GM12865 (cell line): ENCODE data around the gene DYNC1I1.

ENCODE experiments used
- DNase-seq: peaks from one replicate; pipeline ENCODE4 v3.0.0; 2010; ENCODE audit warnings: low read depth
- H3K4me3 ChIP-seq: 2 replicates; pipeline ENCODE4 v1.5.1; 2011; ENCODE audit warnings: mild to moderate bottlenecking, low read depth, low read length, control low read depth
- CTCF ChIP-seq: IDR thresholded peaks from 2 replicates; pipeline ENCODE4 v1.5.1; 2011; ENCODE audit warnings: low read length, control low read depth, low read depth, inconsistent platforms; ENCODE audit not compliant: insufficient read depth; ENCODE audit errors: missing control alignments

The DYNC1I1 gene

GRCh38 chr7:95878677-95879076 lies 106.3 kb downstream of the DYNC1I1 start:
- no peak overlapping the region for H3K4me3 ChIP-seq
- DNase-seq: no peak
- TF ChIP-seq CTCF: no peak

GRCh38 chr7:95881597-95881996 lies 109.2 kb downstream of the DYNC1I1 start:
- no peak overlapping the region for H3K4me3 ChIP-seq
- no peak for DNase-seq
- TF ChIP-seq CTCF: no peak

GRCh38 chr7:95883217-95883616 lies 110.9 kb downstream of the DYNC1I1 start:
- H3K4me3 ChIP-seq: no peak overlapping the region
- DNase-seq: no peak
- no peak for TF ChIP-seq CTCF

GRCh38 chr7:95886501-95887090 lies 114.2 kb downstream of the DYNC1I1 start:
- H3K4me3 ChIP-seq: no peak overlapping the region
- no peak for DNase-seq
- TF ChIP-seq CTCF: no peak

GRCh38 chr7:95893484-95893883 lies 121.1 kb downstream of the DYNC1I1 start:
- no peak overlapping the region for H3K4me3 ChIP-seq
- DNase-seq: no peak
- TF ChIP-seq CTCF: no peak

- DNase-seq: no peak
- TF ChIP-seq CTCF: no peak
- H3K4me3 ChIP-seq: no peak overlapping the region
These were observed 125.3 kb downstream of the DYNC1I1 start for GRCh38 chr7:95897557-95898251.
